ENCODE data around the gene PCDH12. TPM values are rescaled to one million over a fixed set of nuclear protein-coding genes. Genes with fewer than 3 reads are reported as not detected.

Gene PCDH12
- total and polyA plus RNA-seq, 2 experiments from 2014 or later: 0.42 to 4.5 TPM

GRCh38 chr5:141916522-141916921, 41.5 kb downstream of the PCDH12 start:
- Histone ChIP-seq H3K79me2 (no peaks in the 10 kb centered on the region), H3K9me2 (replicated peaks; ENCODE audit: insufficient read depth) (no peaks in the 10 kb centered on the region), H2AFZ (no peak overlapping the region), H3K4me3 (no peak overlapping the region), H3K27me3 (peaks cover 15% of the 10 kb centered on the region), H3K36me3 (replicated peaks; ENCODE audit: insufficient read depth, low read depth) (no peaks in the 10 kb centered on the region), H3K4me2 (no peak overlapping the region), H3K27ac (no peak overlapping the region), H4K20me1 (ENCODE audit: insufficient read depth, poor library complexity, severe bottlenecking) (no peaks in the 10 kb centered on the region), H3K9me3 (ENCODE audit: low read depth) (no peaks in the 10 kb centered on the region), H3K4me1 (ENCODE audit: insufficient read depth) (peaks cover 10% of the 10 kb centered on the region)
- TF ChIP-seq EZH2 (IDR thresholded peaks at IDR 0.05; ENCODE audit: borderline replicate concordance): no peak
- no peak for TF ChIP-seq EZH2phosphoT487 (IDR thresholded peaks at IDR 0.05; ENCODE audit: low read depth, severe bottlenecking, unreplicated experiment)
- no peak for TF ChIP-seq CTCF (IDR thresholded peaks at IDR 0.05; ENCODE audit: poor library complexity)
- no peak for DNase-seq (ENCODE audit: low spot score)
- 83% methylated on average over 2 of the region's 2 CpGs for WGBS (ENCODE audit: low lambda C conversion rate, missing lambda C conversion rate)

- H3K9me2 ChIP-seq (replicated peaks; ENCODE audit: insufficient read depth): no peaks in the 10 kb centered on the region
- H4K20me1 ChIP-seq (ENCODE audit: insufficient read depth, poor library complexity, severe bottlenecking): no peaks in the 10 kb centered on the region
- no peak overlapping the region for H3K4me3 ChIP-seq
- H3K79me2 ChIP-seq: no peaks in the 10 kb centered on the region
- no peak for DNase-seq (ENCODE audit: low spot score)
- H3K36me3 ChIP-seq (replicated peaks; ENCODE audit: insufficient read depth, low read depth): no peaks in the 10 kb centered on the region
- 38% methylated on average over 6 of the region's 6 CpGs for WGBS (ENCODE audit: low lambda C conversion rate, missing lambda C conversion rate)
- H3K27me3 ChIP-seq: peaks cover 15% of the 10 kb centered on the region
- peaks cover 10% of the 10 kb centered on the region for H3K4me1 ChIP-seq (ENCODE audit: insufficient read depth)
- no peak overlapping the region for H2AFZ ChIP-seq
- no peak overlapping the region for H3K27ac ChIP-seq
- no peak overlapping the region for H3K4me2 ChIP-seq
- no peaks in the 10 kb centered on the region for H3K9me3 ChIP-seq (ENCODE audit: low read depth)
- TF ChIP-seq CTCF (IDR thresholded peaks at IDR 0.05; ENCODE audit: poor library complexity): no peak
- no peak for TF ChIP-seq EZH2 (IDR thresholded peaks at IDR 0.05; ENCODE audit: borderline replicate concordance)
- TF ChIP-seq EZH2phosphoT487 (IDR thresholded peaks at IDR 0.05; ENCODE audit: low read depth, severe bottlenecking, unreplicated experiment): no peak
These were observed 42.1 kb downstream of the PCDH12 start for GRCh38 chr5:141915881-141916336.

- H3K4me2 ChIP-seq: peak overlapping the region; percentile 89
- H2AFZ ChIP-seq: no peak overlapping the region
- 96% methylated on average over 3 of the region's 3 CpGs for WGBS (ENCODE audit: low lambda C conversion rate, missing lambda C conversion rate)
- H3K27me3 ChIP-seq: peaks cover 15% of the 10 kb centered on the region
- peaks cover 10% of the 10 kb centered on the region for H3K4me1 ChIP-seq (ENCODE audit: insufficient read depth)
- H3K36me3 ChIP-seq (replicated peaks; ENCODE audit: insufficient read depth, low read depth): no peaks in the 10 kb centered on the region
- no peaks in the 10 kb centered on the region for H4K20me1 ChIP-seq (ENCODE audit: insufficient read depth, poor library complexity, severe bottlenecking)
- H3K79me2 ChIP-seq: no peaks in the 10 kb centered on the region
- H3K9me3 ChIP-seq (ENCODE audit: low read depth): no peaks in the 10 kb centered on the region
- no peak overlapping the region for H3K27ac ChIP-seq
- TF ChIP-seq CTCF (IDR thresholded peaks at IDR 0.05; ENCODE audit: poor library complexity) (no peak), EZH2 (IDR thresholded peaks at IDR 0.05; ENCODE audit: borderline replicate concordance) (no peak), EZH2phosphoT487 (IDR thresholded peaks at IDR 0.05; ENCODE audit: low read depth, severe bottlenecking, unreplicated experiment) (no peak)
- DNase-seq (ENCODE audit: low spot score): no peak
- no peaks in the 10 kb centered on the region for H3K9me2 ChIP-seq (replicated peaks; ENCODE audit: insufficient read depth)
- no peak overlapping the region for H3K4me3 ChIP-seq
These were observed 43.2 kb downstream of the PCDH12 start for GRCh38 chr5:141914797-141915196.

Data from hepatocyte (in vitro differentiated cells).